Activated CD4-positive, alpha-beta T cell treated with anti-CD3 and anti-CD28 coated beads for 36 hours (primary cell): ENCODE results near the gene LOC101059915. TPM values are rescaled to one million over a fixed set of nuclear protein-coding genes. Genes with fewer than 3 reads are reported as not detected.
"Not testable (repeated sequence)": the region's sequence is repeated elsewhere in the genome, so short reads cannot be mapped to it uniquely, and the experiment has no call there.

ENCODE experiments used
- ATAC-seq: fragments of 200-7000 bp; cut with Tn5 transposase; one replicate; pipeline ENCODE4 v1.10.0; 2021; ENCODE audit warnings: mild to moderate bottlenecking, moderate library complexity
- CTCF ChIA-PET: fragments of 350-600 bp; sonication (Branson Sonifier 250); formaldehyde crosslinking; loops from one replicate; lab custom pipeline; 2021; ENCODE audit warnings: antibody characterized with exemption; lab: Charles Lee
- POLR2A ChIA-PET: fragments of 350-600 bp; sonication (Branson Sonifier 250); formaldehyde crosslinking; loops from one replicate; lab custom pipeline; 2021; ENCODE audit warnings: antibody characterized with exemption, inconsistent platforms; lab: Charles Lee
- DNase-seq: peaks from one replicate; pipeline ENCODE4 v3.0.0-alpha.2; 2020
- H3K27ac Mint-ChIP-seq: one replicate; pipeline ENCODE4 v1.8.0; 2021; ENCODE audit warnings: mixed read lengths
- H3K27me3 Mint-ChIP-seq: one replicate; pipeline ENCODE4 v1.8.0; 2021; ENCODE audit warnings: mixed read lengths
- H3K36me3 Mint-ChIP-seq: one replicate; pipeline ENCODE4 v1.8.0; 2021; ENCODE audit warnings: low read depth, mixed read lengths
- H3K4me1 Mint-ChIP-seq: one replicate; pipeline ENCODE4 v1.8.0; 2021; ENCODE audit warnings: mixed read lengths
- H3K4me3 Mint-ChIP-seq: one replicate; pipeline ENCODE4 v1.8.0; 2021; ENCODE audit warnings: mild to moderate bottlenecking, moderate library complexity, mixed read lengths
- H3K9me3 Mint-ChIP-seq: one replicate; pipeline ENCODE4 v1.8.0; 2021; ENCODE audit warnings: low read depth, mixed read lengths
- intact Hi-C, 2 experiments: fragments of 100-400 bp; cut with DNase I in 1 of 2; cut with micrococcal nuclease in 1 of 2; formaldehyde crosslinking; loops; one replicate each; pipeline versions ENCODE4 v1.14.2 to v1.15.1; 2022 to 2024; cut with DNase I, micrococcal nuclease
- total RNA-seq, 2 experiments: library from RNA; stranded (reverse); gene quantifications; one replicate each; pipeline ENCODE4 v1.2.3, GENCODE V29; 2021

The LOC101059915 gene

DNA sequence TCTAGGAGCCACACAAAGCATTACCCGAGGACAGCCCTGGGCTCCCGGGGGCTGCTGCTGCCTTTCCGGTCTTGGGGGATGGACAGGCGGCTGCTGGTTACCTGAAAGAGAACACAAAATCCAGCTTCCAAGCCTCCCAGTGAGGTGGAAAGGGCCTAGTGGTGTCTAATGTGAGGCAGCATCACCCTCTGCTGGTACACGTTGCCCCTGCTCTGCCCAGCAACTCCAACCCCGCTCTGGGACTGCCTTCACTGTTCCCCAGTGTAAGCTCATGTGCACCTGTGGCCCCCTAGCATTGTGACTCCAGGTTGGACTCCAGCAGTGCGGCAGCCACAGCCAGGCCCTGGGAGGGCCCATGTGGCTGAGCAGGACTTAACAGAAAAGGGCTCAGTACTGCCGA is 48.2 kb downstream of the LOC101059915 start:
- H3K9me3 Mint-ChIP-seq, POLR2A ChIA-PET, H3K27me3 Mint-ChIP-seq, CTCF ChIA-PET, ATAC-seq, H3K27ac Mint-ChIP-seq, H3K36me3 Mint-ChIP-seq, H3K4me3 Mint-ChIP-seq, intact Hi-C loops, H3K4me1 Mint-ChIP-seq, DNase-seq: not testable (repeated sequence)

- H3K9me3 Mint-ChIP-seq, H3K27ac Mint-ChIP-seq, intact Hi-C loops, CTCF ChIA-PET, H3K36me3 Mint-ChIP-seq, ATAC-seq, H3K27me3 Mint-ChIP-seq, H3K4me3 Mint-ChIP-seq, H3K4me1 Mint-ChIP-seq, DNase-seq, POLR2A ChIA-PET: not testable (repeated sequence)
These were observed 49.0 kb downstream of the LOC101059915 start for GRCh38 chrX:71716323-71716722.

GRCh38 chrX:71718185-71718584 is 50.8 kb downstream of the LOC101059915 start, which contains the start of gene CXorf49:
TSS of gene CXorf49 (minus strand) at chrX:71718285. CDS start at chrX:71718151, 134 bp downstream.
- H3K27ac Mint-ChIP-seq, H3K27me3 Mint-ChIP-seq, H3K36me3 Mint-ChIP-seq, ATAC-seq, POLR2A ChIA-PET, H3K9me3 Mint-ChIP-seq, H3K4me3 Mint-ChIP-seq, intact Hi-C loops, H3K4me1 Mint-ChIP-seq, DNase-seq, CTCF ChIA-PET: not testable (repeated sequence)

DNA sequence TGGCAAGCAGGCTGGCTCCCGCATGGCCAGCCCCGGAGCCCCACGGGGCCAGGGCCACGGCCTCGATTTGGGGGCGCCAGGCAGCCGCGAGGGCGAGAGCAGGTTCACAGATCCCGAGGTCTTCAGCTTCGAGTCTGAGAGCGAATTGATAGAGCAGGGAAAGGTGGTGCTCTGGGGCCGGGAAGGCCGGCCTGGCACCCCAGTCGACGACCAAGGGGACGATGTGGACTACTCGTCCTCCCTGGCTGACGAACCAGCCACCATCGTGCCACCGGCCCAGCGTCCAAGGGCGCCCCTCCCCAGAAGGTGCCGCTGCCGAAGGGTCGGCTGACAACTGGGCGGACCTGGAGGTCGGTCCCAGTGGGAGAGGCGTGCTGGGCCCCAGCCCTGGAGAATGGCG is 51.8 kb downstream of the LOC101059915 start:
- H3K9me3 Mint-ChIP-seq, H3K27ac Mint-ChIP-seq, H3K36me3 Mint-ChIP-seq, CTCF ChIA-PET, intact Hi-C loops, ATAC-seq, H3K27me3 Mint-ChIP-seq, DNase-seq, H3K4me3 Mint-ChIP-seq, POLR2A ChIA-PET, H3K4me1 Mint-ChIP-seq: not testable (repeated sequence)

DNA sequence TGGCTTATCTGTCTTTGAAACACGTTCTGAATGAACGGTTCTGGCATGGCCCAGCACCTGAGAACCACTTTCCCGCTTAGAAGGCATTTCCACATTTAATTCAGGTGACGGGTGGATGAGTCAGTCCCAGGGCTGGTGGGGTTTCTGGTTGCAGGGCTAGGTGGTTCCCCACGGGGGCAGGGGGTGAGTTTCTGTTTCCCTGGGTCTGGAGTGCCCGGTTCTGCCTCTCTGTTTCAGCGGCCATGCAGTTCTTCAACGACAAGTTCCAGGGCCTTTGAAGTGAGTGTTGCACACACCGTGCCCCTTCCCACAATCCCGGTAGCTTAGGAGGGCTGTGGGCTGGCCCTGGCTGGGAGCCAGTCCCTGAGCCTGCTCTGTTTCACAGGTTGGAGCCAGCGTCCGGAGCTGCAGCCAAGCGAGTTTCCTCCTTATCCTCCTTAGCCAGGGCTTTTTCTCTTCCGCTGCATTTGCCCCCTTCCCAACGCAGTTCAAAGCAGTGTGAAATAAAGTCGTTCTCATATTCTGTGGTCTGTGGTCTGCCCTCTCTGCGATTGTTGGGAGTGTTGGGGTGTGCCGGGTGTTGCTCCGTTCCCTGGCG is 53.0 kb downstream of the LOC101059915 start:
- H3K27me3 Mint-ChIP-seq, CTCF ChIA-PET, H3K36me3 Mint-ChIP-seq, intact Hi-C loops, H3K9me3 Mint-ChIP-seq, H3K4me1 Mint-ChIP-seq, POLR2A ChIA-PET, H3K27ac Mint-ChIP-seq, ATAC-seq, DNase-seq, H3K4me3 Mint-ChIP-seq: not testable (repeated sequence)

Other genes starting within 250 kb of the LOC101059915 start
- gene OGT, start 134.4 kb upstream of the LOC101059915 start, total RNA-seq: 100 to 1,000 TPM; 331 to 339 TPM
- 1 to 10 TPM; 3.1 to 3.5 TPM for gene GCNA, start 89.1 kb upstream of the LOC101059915 start, total RNA-seq
- 10 to 100 TPM; 17.5 to 20.1 TPM for gene CXCR3, start 49.0 kb upstream of the LOC101059915 start, total RNA-seq
- gene CXorf49, start 50.7 kb downstream of the LOC101059915 start, total RNA-seq: not detected
- gene CXorf49B, start 95.8 kb downstream of the LOC101059915 start, total RNA-seq: not detected
- under 1 TPM; 0.21 to 0.50 TPM for gene NHSL2, start 243.3 kb downstream of the LOC101059915 start, total RNA-seq